Trophoblast cell (in vitro differentiated cells and primary cell): ENCODE measurements around the gene ANKRD6.

ENCODE experiments used
- DNase-seq, 2 donors: peaks; one replicate each; pipeline ENCODE4 v3.0.0-alpha.2; 2016
- H2AFZ ChIP-seq: 2 replicates; pipeline ENCODE4 v1.6.1; 2013; ENCODE audit warnings: low read length, moderate library complexity, mild to moderate bottlenecking; ENCODE audit not compliant: insufficient read depth, poor library complexity
- H2AK5ac ChIP-seq: 2 replicates; pipeline ENCODE4 v1.6.1; 2013; ENCODE audit warnings: mild to moderate bottlenecking, low read length
- H2BK120ac ChIP-seq: 2 replicates; pipeline ENCODE4 v1.6.1; 2013; ENCODE audit warnings: low read length, mild to moderate bottlenecking, moderate library complexity; ENCODE audit not compliant: insufficient read depth, poor library complexity
- H2BK12ac ChIP-seq: 2 replicates; pipeline ENCODE4 v1.6.1; 2013; ENCODE audit warnings: mild to moderate bottlenecking, low read length, moderate library complexity
- H2BK5ac ChIP-seq: 2 replicates; pipeline ENCODE4 v1.6.1; 2013; ENCODE audit warnings: low read length, low read depth, moderate library complexity, mild to moderate bottlenecking; ENCODE audit not compliant: poor library complexity
- H3K14ac ChIP-seq: 2 replicates; pipeline ENCODE4 v1.6.1; 2013; ENCODE audit warnings: mild to moderate bottlenecking, low read length
- H3K18ac ChIP-seq: 2 replicates; pipeline ENCODE4 v1.6.1; 2013; ENCODE audit warnings: mild to moderate bottlenecking, low read length
- H3K23ac ChIP-seq: 2 replicates; pipeline ENCODE4 v1.6.1; 2013; ENCODE audit warnings: low read length
- H3K27ac ChIP-seq: 2 replicates; pipeline ENCODE4 v1.5.1; 2013; ENCODE audit warnings: low read depth, mild to moderate bottlenecking, inconsistent platforms, low read length, moderate library complexity
- H3K27me3 ChIP-seq: 2 replicates; pipeline ENCODE4 v1.6.1; 2013; ENCODE audit warnings: inconsistent platforms, mild to moderate bottlenecking, low read length, moderate library complexity; ENCODE audit not compliant: insufficient read depth
- H3K36me3 ChIP-seq, 2 experiments: 1 replicate in 1 of 2; 2 replicates in 1 of 2; pipeline ENCODE4 v1.6.1; 2013; ENCODE audit warnings: low read length in 2 of 2, mild to moderate bottlenecking in 2 of 2, moderate library complexity in 1 of 2; ENCODE audit not compliant: insufficient read depth in 2 of 2, control insufficient read depth in 1 of 2
- H3K4ac ChIP-seq: 2 replicates; pipeline ENCODE4 v1.6.1; 2013; ENCODE audit warnings: low read depth, mild to moderate bottlenecking, low read length, moderate library complexity
- H3K4me1 ChIP-seq, 2 experiments: 1 replicate in 1 of 2; 2 replicates in 1 of 2; pipeline ENCODE4 v1.6.1; 2013; ENCODE audit warnings: low read length in 2 of 2, mild to moderate bottlenecking in 2 of 2, moderate library complexity in 1 of 2; ENCODE audit not compliant: insufficient read depth in 2 of 2, control insufficient read depth in 1 of 2
- H3K4me2 ChIP-seq: 2 replicates; pipeline ENCODE4 v1.6.1; 2013; ENCODE audit warnings: inconsistent platforms, mild to moderate bottlenecking, low read length, moderate library complexity
- H3K4me3 ChIP-seq: 2 replicates; pipeline ENCODE4 v1.5.1; 2013; ENCODE audit warnings: mild to moderate bottlenecking, low read depth, low read length, inconsistent platforms
- H3K79me1 ChIP-seq: one replicate; pipeline ENCODE4 v1.6.1; 2013; ENCODE audit warnings: low read length
- H3K79me2 ChIP-seq: 2 replicates; pipeline ENCODE4 v1.6.1; 2013; ENCODE audit warnings: low read length, mild to moderate bottlenecking; ENCODE audit not compliant: control insufficient read depth, insufficient read depth, poor library complexity
- H3K9ac ChIP-seq: 2 replicates; pipeline ENCODE4 v1.6.1; 2013; ENCODE audit warnings: mild to moderate bottlenecking, low read length
- H3K9me3 ChIP-seq: 2 replicates; pipeline ENCODE4 v1.6.1; 2013; ENCODE audit warnings: low read depth, mild to moderate bottlenecking, control low read depth, inconsistent platforms, low read length; ENCODE audit not compliant: insufficient read depth
- H4K12ac ChIP-seq: 2 replicates; pipeline ENCODE4 v1.6.1; 2013; ENCODE audit warnings: low read depth, mild to moderate bottlenecking, low read length, moderate library complexity
- H4K8ac ChIP-seq: 2 replicates; pipeline ENCODE4 v1.6.1; 2013; ENCODE audit warnings: low read depth, mild to moderate bottlenecking, low read length, moderate library complexity
- H4K91ac ChIP-seq: one replicate; pipeline ENCODE4 v1.6.1; 2013; ENCODE audit warnings: low read depth, mild to moderate bottlenecking, low read length, moderate library complexity
- WGBS: extraction: QIAGEN DNeasy Blood & Tissue Kit; methylation state at CpG from one replicate; pipeline ENCODE4 v1.1.7; 2013; ENCODE audit warnings: missing lambda C conversion rate; ENCODE audit not compliant: insufficient read length, insufficient coverage; ENCODE audit errors: extremely low coverage; 5-methylcytosine and 5-hydroxymethylcytosine counted together

The ANKRD6 gene

GRCh38 chr6:89613790-89614189, 180.8 kb downstream of the ANKRD6 start:
- no peak overlapping the region for H4K8ac ChIP-seq
- H3K4me1 ChIP-seq, result peaks cover 0 to 3% of the 10 kb centered on the region in 2 experiments
- peaks cover 16 to 25% of the 10 kb centered on the region in 2 experiments for H3K36me3 ChIP-seq
- no peak overlapping the region for H2BK5ac ChIP-seq
- no peak overlapping the region for H3K4ac ChIP-seq
- no peak overlapping the region for H3K9ac ChIP-seq
- no CpG with 5 or more reads among the region's 5 CpGs for WGBS
- no peak for DNase-seq
- H3K4me2 ChIP-seq, result no peak overlapping the region
- no peak overlapping the region for H4K91ac ChIP-seq
- H3K4me3 ChIP-seq, result no peak overlapping the region
- H3K27me3 ChIP-seq, result no peaks in the 10 kb centered on the region
- no peak overlapping the region for H3K27ac ChIP-seq
- H2AFZ ChIP-seq, result no peak overlapping the region
- no peak overlapping the region for H4K12ac ChIP-seq
- H3K18ac ChIP-seq, result no peak overlapping the region
- peaks cover 2% of the 10 kb centered on the region for H3K9me3 ChIP-seq
- no peak overlapping the region for H2BK12ac ChIP-seq
- no peak overlapping the region for H3K23ac ChIP-seq
- H3K14ac ChIP-seq, result no peak overlapping the region
- H2AK5ac ChIP-seq, result no peak overlapping the region
- H2BK120ac ChIP-seq, result no peak overlapping the region
- H3K79me2 ChIP-seq, result no peaks in the 10 kb centered on the region
- H3K79me1 ChIP-seq, result no peaks in the 10 kb centered on the region

GRCh38 chr6:89615882-89616281, 182.9 kb downstream of the ANKRD6 start:
- H4K8ac ChIP-seq, result no peak overlapping the region
- H3K4me3 ChIP-seq, result no peak overlapping the region
- no peak overlapping the region for H2BK12ac ChIP-seq
- H4K12ac ChIP-seq, result no peak overlapping the region
- no peak overlapping the region for H3K18ac ChIP-seq
- no CpG with 5 or more reads among the region's 5 CpGs for WGBS
- H2BK120ac ChIP-seq, result no peak overlapping the region
- H3K27me3 ChIP-seq, result no peaks in the 10 kb centered on the region
- no peak overlapping the region for H3K9ac ChIP-seq
- H3K27ac ChIP-seq, result no peak overlapping the region
- H3K4me1 ChIP-seq, result peaks cover 0 to 3% of the 10 kb centered on the region in 2 experiments
- peaks cover 12 to 25% of the 10 kb centered on the region in 2 experiments for H3K36me3 ChIP-seq
- H3K23ac ChIP-seq, result no peak overlapping the region
- H3K4me2 ChIP-seq, result no peak overlapping the region
- H2AFZ ChIP-seq, result no peak overlapping the region
- no peak overlapping the region for H4K91ac ChIP-seq
- no peak overlapping the region for H2AK5ac ChIP-seq
- peaks cover 2% of the 10 kb centered on the region for H3K9me3 ChIP-seq
- no peaks in the 10 kb centered on the region for H3K79me2 ChIP-seq
- no peak overlapping the region for H3K14ac ChIP-seq
- no peak for DNase-seq
- H3K79me1 ChIP-seq, result no peaks in the 10 kb centered on the region
- no peak overlapping the region for H3K4ac ChIP-seq
- no peak overlapping the region for H2BK5ac ChIP-seq

GRCh38 chr6:89616531-89616930, 183.6 kb downstream of the ANKRD6 start:
- Histone ChIP-seq H3K4me2 (no peak overlapping the region), H3K36me3 (peaks cover 10 to 24% of the 10 kb centered on the region in 2 experiments), H2BK5ac (no peak overlapping the region), H3K4me1 (peaks cover 0 to 3% of the 10 kb centered on the region in 2 experiments), H4K8ac (no peak overlapping the region), H3K27me3 (no peaks in the 10 kb centered on the region), H2AFZ (no peak overlapping the region), H2BK12ac (no peak overlapping the region), H3K18ac (no peak overlapping the region), H3K79me2 (no peaks in the 10 kb centered on the region), H3K27ac (no peak overlapping the region), H3K9ac (no peak overlapping the region), H2BK120ac (no peak overlapping the region), H3K4ac (no peak overlapping the region), H3K4me3 (no peak overlapping the region), H3K23ac (no peak overlapping the region), H4K12ac (no peak overlapping the region), H4K91ac (no peak overlapping the region), H3K14ac (no peak overlapping the region), H2AK5ac (no peak overlapping the region), H3K9me3 (peaks cover 2% of the 10 kb centered on the region), H3K79me1 (no peaks in the 10 kb centered on the region)
- WGBS, result no CpG with 5 or more reads among the region's 5 CpGs
- no peak for DNase-seq

- no peak overlapping the region for H4K91ac ChIP-seq
- no peak overlapping the region for H2AK5ac ChIP-seq
- H3K9me3 ChIP-seq, result peaks cover 2% of the 10 kb centered on the region
- no peak overlapping the region for H2BK5ac ChIP-seq
- H3K27me3 ChIP-seq, result no peaks in the 10 kb centered on the region
- no peak overlapping the region for H3K27ac ChIP-seq
- no peak overlapping the region for H3K4ac ChIP-seq
- no peak overlapping the region for H4K8ac ChIP-seq
- H2BK120ac ChIP-seq, result no peak overlapping the region
- H2BK12ac ChIP-seq, result no peak overlapping the region
- no peak overlapping the region for H3K23ac ChIP-seq
- no peak overlapping the region for H3K18ac ChIP-seq
- H3K36me3 ChIP-seq, result peaks cover 16 to 26% of the 10 kb centered on the region in 2 experiments
- peak; percentile 94 to 95 for DNase-seq
- peaks cover 0 to 3% of the 10 kb centered on the region in 2 experiments for H3K4me1 ChIP-seq
- no peak overlapping the region for H4K12ac ChIP-seq
- no CpG with 5 or more reads among the region's 6 CpGs for WGBS
- H3K79me2 ChIP-seq, result no peaks in the 10 kb centered on the region
- no peak overlapping the region for H3K14ac ChIP-seq
- H3K4me2 ChIP-seq, result no peak overlapping the region
- H3K9ac ChIP-seq, result no peak overlapping the region
- no peak overlapping the region for H2AFZ ChIP-seq
- no peaks in the 10 kb centered on the region for H3K79me1 ChIP-seq
- no peak overlapping the region for H3K4me3 ChIP-seq
These were observed 185.1 kb downstream of the ANKRD6 start for GRCh38 chr6:89618026-89618425.
